ENCODE results near the gene DNAJC27. TPM values are rescaled to one million over a fixed set of nuclear protein-coding genes. Genes with fewer than 3 reads are reported as not detected.

DNAJC27 gene
- polyA plus RNA-seq, 2 of the 4 experiments (the other 2 are of a cell fraction) = 2.6 to 7.8 TPM

- WGBS (ENCODE audit: missing lambda C conversion rate) = 57% methylated on average over 3 of the region's 3 CpGs
- DNase-seq (ENCODE audit: low read depth in 1 of 2, low spot score in 1 of 2) (peak in 1 of 2 experiments; percentile 24), FAIRE-seq (no peak), ATAC-seq (no peak)
- H3K4me1 ChIP-seq = no peaks in the 10 kb centered on the region
- POLR2A ChIA-PET = no interaction called here
- H3K9me3 ChIP-seq = peaks cover 54% of the 10 kb centered on the region
- CTCF ChIA-PET = interaction anchor here (0.8 to 1.2 kb wide), 2 partner anchors 13 to 1070 kb away, joined by 3 to 4 read pairs; no protein-coding TSS in a partner anchor
- H3K27ac ChIP-seq = no peak overlapping the region
- no peak overlapping the region for H3K4me2 ChIP-seq
- H3K4me3 ChIP-seq = no peak overlapping the region
- no peak for TF ChIP-seq HOXA7 (CRISPR knock-in tag; IDR thresholded peaks at IDR 0.05)
- TF ChIP-seq CHD4 (IDR thresholded peaks at IDR 0.05; ENCODE audit: borderline replicate concordance) = no peak
- no peak for TF ChIP-seq EHMT2 (IDR thresholded peaks at IDR 0.05; ENCODE audit: low read depth)
- no peak for TF ChIP-seq E2F6 (IDR thresholded peaks at IDR 0.05; ENCODE audit: borderline replicate concordance, low read depth)
- TF ChIP-seq MAFK (IDR thresholded peaks at IDR 0.05; ENCODE audit: partially characterized antibody) = no peak
- no peak for TF ChIP-seq RCOR1 (IDR thresholded peaks at IDR 0.05; ENCODE audit: low read depth, low read length)
- no peak for TF ChIP-seq ESRRA (IDR thresholded peaks at IDR 0.05; ENCODE audit: borderline replicate concordance, low read length)
- TF ChIP-seq PHF8 (IDR thresholded peaks at IDR 0.05; ENCODE audit: borderline replicate concordance, low read depth) = no peak
- TF ChIP-seq SREBF2 (IDR thresholded peaks at IDR 0.05) = no peak
- no peak for TF ChIP-seq FOSB (CRISPR knock-in tag; IDR thresholded peaks at IDR 0.05)
- no peak for TF ChIP-seq HOXB5 (CRISPR knock-in tag; IDR thresholded peaks at IDR 0.05)
- TF ChIP-seq NR3C1 (IDR thresholded peaks at IDR 0.05) = no peak
Measured at GRCh38 chr2:24894750-24895149, 77.0 kb downstream of the DNAJC27 start.

- no peak overlapping the region for H3K4me3 ChIP-seq
- ATAC-seq (no peak), FAIRE-seq (no peak), DNase-seq (ENCODE audit: low read depth in 1 of 2, low spot score in 1 of 2) (no peak)
- TF ChIP-seq ATOH8 (CRISPR knock-in tag; IDR thresholded peaks at IDR 0.05; ENCODE audit: low read depth) (no peak), FOSL2 (IDR thresholded peaks at IDR 0.05) (no peak), FOSL2 (CRISPR knock-in tag; IDR thresholded peaks at IDR 0.05) (peak; percentile 59), NPAS2 (CRISPR knock-in tag; IDR thresholded peaks at IDR 0.05; ENCODE audit: borderline replicate concordance) (no peak), ZC3H11A (IDR thresholded peaks at IDR 0.05) (no peak), CHD2 (IDR thresholded peaks at IDR 0.05; ENCODE audit: low read length, partially characterized antibody) (no peak), TP53 (CRISPR knock-in tag; IDR thresholded peaks at IDR 0.05) (no peak), KDM1A (IDR thresholded peaks at IDR 0.05; ENCODE audit: low read depth) (no peak), JUN (IDR thresholded peaks at IDR 0.05) (no peak)
- H3K4me2 ChIP-seq = no peak overlapping the region
- 43% methylated on average over 3 of the region's 3 CpGs for WGBS (ENCODE audit: missing lambda C conversion rate)
- ChIA-PET CTCF (no interaction called here), POLR2A (no interaction called here)
- peaks cover 54% of the 10 kb centered on the region for H3K9me3 ChIP-seq
- H3K4me1 ChIP-seq = no peaks in the 10 kb centered on the region
- H3K27ac ChIP-seq = no peak overlapping the region
Measured at GRCh38 chr2:24893934-24894333, 77.8 kb downstream of the DNAJC27 start.

Small RNA genes within 50 kb of the gene (small RNA-seq; reads per million reads assigned to genes)
- gene AC013267.1 = 0 reads per million in 6 experiments
- gene RF00016 = 0 reads per million in 6 experiments
- gene RF00019 = 0 reads per million in 6 experiments

Other genes with a start within 250 kb of the DNAJC27 start
- 86.6 and 141 TPM in 2 replicates for gene PTRHD1, start 178.6 kb downstream of the DNAJC27 start, polyA plus RNA-seq (2011; rRNA removed)
- gene PTRHD1, start 178.6 kb downstream of the DNAJC27 start, polyA plus RNA-seq (2017; fragmentation: RNase III; extraction: RNeasy Plus Mini Kit Qiagen cat#74134 plus additional on column Dnase treatment) = 42.7 to 47.5 TPM (median 44.9 TPM) in 3 replicates
- 52.4 and 62.0 TPM in 2 replicates for gene CENPO, start 178.5 kb downstream of the DNAJC27 start, polyA plus RNA-seq (2011; rRNA removed)
- 49.1 to 50.3 TPM (median 49.6 TPM) in 3 replicates for gene CENPO, start 178.5 kb downstream of the DNAJC27 start, polyA plus RNA-seq (2017; fragmentation: RNase III; extraction: RNeasy Plus Mini Kit Qiagen cat#74134 plus additional on column Dnase treatment)
- gene ADCY3, start 51.7 kb downstream of the DNAJC27 start, polyA plus RNA-seq (2011; rRNA removed) = 37.4 and 52.5 TPM in 2 replicates
- gene ADCY3, start 51.7 kb downstream of the DNAJC27 start, polyA plus RNA-seq (2017; fragmentation: RNase III; extraction: RNeasy Plus Mini Kit Qiagen cat#74134 plus additional on column Dnase treatment) = 58.5 to 65.4 TPM (median 58.8 TPM) in 3 replicates
- 6.5 and 8.1 TPM in 2 replicates for gene EFR3B, start 70.1 kb upstream of the DNAJC27 start, polyA plus RNA-seq (2011; rRNA removed)
- gene EFR3B, start 70.1 kb upstream of the DNAJC27 start, polyA plus RNA-seq (2017; fragmentation: RNase III; extraction: RNeasy Plus Mini Kit Qiagen cat#74134 plus additional on column Dnase treatment) = 10.4 to 13.1 TPM (median 12.5 TPM) in 3 replicates
- not detected in 2 replicates for gene POMC, start 196.6 kb upstream of the DNAJC27 start, polyA plus RNA-seq (2011; rRNA removed)
- not detected in 3 replicates for gene POMC, start 196.6 kb upstream of the DNAJC27 start, polyA plus RNA-seq (2017; fragmentation: RNase III; extraction: RNeasy Plus Mini Kit Qiagen cat#74134 plus additional on column Dnase treatment)

Data from A549 (cell line).